Esophagus muscularis mucosa (tissue), 4 donors: ENCODE measurements around the gene SOX5.
"Not testable (repeated sequence)": the region's sequence is repeated elsewhere in the genome, so short reads cannot be mapped to it uniquely, and the experiment has no call there.

Experiments used
- CTCF ChIP-seq, 3 experiments: fragments of 200-600 bp in 2 of 3; fragments of 450-650 bp in 1 of 3; sonication (generic) in 2 of 3; IDR thresholded peaks; one replicate each; pipeline ENCODE4 v1.5.1; 2017 to 2019; ENCODE audit warnings: antibody characterized with exemption in 3 of 3, mild to moderate bottlenecking in 2 of 3, moderate library complexity in 1 of 3
- EP300 ChIP-seq: sonication (generic); formaldehyde crosslinking; IDR thresholded peaks from one replicate; pipeline ENCODE4 v1.6.1; 2017; ENCODE audit warnings: antibody characterized with exemption
- POLR2A ChIP-seq: fragments of 450-650 bp; IDR thresholded peaks from one replicate; pipeline ENCODE4 v1.6.1; 2017; ENCODE audit warnings: antibody characterized with exemption, moderate library complexity, mild to moderate bottlenecking, low read depth

GRCh38 chr12:23505736-23506135 lies 443.7 kb downstream of the SOX5 start:
- TF ChIP-seq CTCF (IDR thresholded peaks at IDR 0.05); POLR2A; EP300: not testable (repeated sequence)
